Mesendoderm (in vitro differentiated cells): Measurements from ENCODE around the gene DNAJC3.

Experiments used
- DNase-seq: peaks from one replicate; pipeline ENCODE4 v3.0.0; 2013
- H2AK5ac ChIP-seq: 2 replicates; pipeline ENCODE4 v1.6.1; 2013; ENCODE audit warnings: low read length, inconsistent platforms
- H2BK120ac ChIP-seq: 2 replicates; pipeline ENCODE4 v1.6.1; 2013; ENCODE audit warnings: low read depth, mild to moderate bottlenecking, low read length, moderate library complexity, mixed read lengths
- H2BK15ac ChIP-seq: replicated peaks from 2 replicates; pipeline ENCODE4 v1.6.1; 2013; ENCODE audit warnings: low read depth, mild to moderate bottlenecking, moderate library complexity
- H2BK5ac ChIP-seq: 2 replicates; pipeline ENCODE4 v1.6.1; 2013; ENCODE audit warnings: low read length, inconsistent platforms
- H3K18ac ChIP-seq: 2 replicates; pipeline ENCODE4 v1.6.1; 2013; ENCODE audit warnings: mild to moderate bottlenecking, low read length, mixed read lengths
- H3K23ac ChIP-seq: one replicate; pipeline ENCODE4 v1.6.1; 2013; ENCODE audit warnings: low read length
- H3K27ac ChIP-seq: 2 replicates; pipeline ENCODE4 v1.5.1; 2013; ENCODE audit warnings: low read depth, mild to moderate bottlenecking, inconsistent platforms, low read length, moderate library complexity
- H3K27me3 ChIP-seq: 2 replicates; pipeline ENCODE4 v1.6.1; 2013; ENCODE audit warnings: low read length, control low read depth, mild to moderate bottlenecking, inconsistent platforms; ENCODE audit not compliant: insufficient read depth, poor library complexity
- H3K36me3 ChIP-seq: 2 replicates; pipeline ENCODE4 v1.6.1; 2013; ENCODE audit warnings: low read length, inconsistent platforms; ENCODE audit not compliant: control insufficient read depth, insufficient read depth
- H3K4ac ChIP-seq: one replicate; pipeline ENCODE4 v1.6.1; 2013; ENCODE audit warnings: low read depth, mild to moderate bottlenecking, low read length, moderate library complexity
- H3K4me1 ChIP-seq: 2 replicates; pipeline ENCODE4 v1.6.1; 2013; ENCODE audit warnings: low read depth, low read length, inconsistent platforms; ENCODE audit not compliant: control insufficient read depth
- H3K4me2 ChIP-seq: 2 replicates; pipeline ENCODE4 v1.6.1; 2013; ENCODE audit warnings: low read length
- H3K4me3 ChIP-seq: 2 replicates; pipeline ENCODE4 v1.5.1; 2013; ENCODE audit warnings: mild to moderate bottlenecking, low read length
- H3K56ac ChIP-seq: one replicate; pipeline ENCODE4 v1.6.1; 2013; ENCODE audit warnings: low read length
- H3K79me1 ChIP-seq: 2 replicates; pipeline ENCODE4 v1.6.1; 2013; ENCODE audit warnings: low read length, inconsistent platforms
- H3K79me2 ChIP-seq: 2 replicates; pipeline ENCODE4 v1.6.1; 2013; ENCODE audit warnings: mild to moderate bottlenecking, low read length; ENCODE audit not compliant: control insufficient read depth, insufficient read depth
- H3K9ac ChIP-seq: 2 replicates; pipeline ENCODE4 v1.6.1; 2013; ENCODE audit warnings: low read length, inconsistent platforms
- H4K5ac ChIP-seq: one replicate; pipeline ENCODE4 v1.6.1; 2013; ENCODE audit warnings: low read length
- H4K8ac ChIP-seq: one replicate; pipeline ENCODE4 v1.6.1; 2013; ENCODE audit warnings: low read depth, mild to moderate bottlenecking, control low read depth, low read length, moderate library complexity
- WGBS: extraction: QIAGEN DNeasy Blood & Tissue Kit; methylation state at CpG from one replicate; pipeline ENCODE4 v1.1.7; 2013; ENCODE audit warnings: low lambda C conversion rate, missing lambda C conversion rate; ENCODE audit not compliant: insufficient coverage; ENCODE audit errors: extremely low coverage; 5-methylcytosine and 5-hydroxymethylcytosine counted together

Gene DNAJC3

GRCh38 chr13:95643936-95644598, 32.9 kb upstream of the DNAJC3 start:
- Histone ChIP-seq H2BK15ac (no peak overlapping the region), H3K23ac (peak overlapping the region; percentile 38), H3K4me3 (peak overlapping the region; percentile 50), H3K27ac (peak overlapping the region; percentile 93), H3K9ac (peak overlapping the region; percentile 69), H3K79me2 (peaks cover 2% of the 10 kb centered on the region), H2AK5ac (no peak overlapping the region), H4K8ac (peak overlapping the region; percentile 87), H3K79me1 (peaks cover 2% of the 10 kb centered on the region), H3K4me2 (peak overlapping the region; percentile 43), H4K5ac (no peak overlapping the region), H3K18ac (peak overlapping the region; percentile 94), H3K36me3 (no peaks in the 10 kb centered on the region), H3K4ac (no peak overlapping the region), H3K27me3 (no peaks in the 10 kb centered on the region), H2BK120ac (no peak overlapping the region), H3K56ac (peak overlapping the region; percentile 86), H2BK5ac (peak overlapping the region; percentile 19), H3K4me1 (peaks cover 2% of the 10 kb centered on the region)
- peak; percentile 67 for DNase-seq
- no CpG with 5 or more reads among the region's 62 CpGs for WGBS

DNA sequence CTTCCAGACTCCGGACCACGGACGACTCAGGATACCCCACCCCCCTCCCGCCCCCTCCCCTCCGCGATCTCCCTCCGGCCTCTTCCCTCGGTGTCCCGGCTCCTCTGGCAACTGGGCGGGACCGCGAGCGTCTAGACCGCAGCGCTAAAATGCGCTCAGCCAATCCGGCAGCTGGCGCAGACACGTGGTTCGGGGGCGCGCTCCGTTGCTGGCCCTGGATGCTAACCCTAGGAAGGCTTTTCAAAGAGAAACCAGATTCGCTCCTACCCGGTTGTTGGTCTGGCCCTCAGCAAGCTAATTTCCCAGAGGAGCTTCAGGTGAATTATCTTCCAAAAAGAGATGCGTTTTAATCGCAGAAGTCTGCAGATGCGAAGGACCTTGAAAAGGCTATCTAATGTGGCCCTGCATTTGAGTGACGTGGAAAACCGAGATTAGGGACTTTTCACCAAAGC, 32.3 kb upstream of the DNAJC3 start, which contains the start of gene DZIP1:
DZIP1 (minus strand) TSS at position 106 of the 452 bp plus-strand sequence. CDS start 2,677 bp downstream, outside the sequence.
- Histone ChIP-seq H3K23ac (peak within 1 kb of the TSS; percentile 38), H3K4me1 (peaks cover 2% of the 10 kb centered on the region), H3K4me3 (peak within 1 kb of the TSS; percentile 50), H4K8ac (peak within 1 kb of the TSS; percentile 87), H3K79me2 (peaks cover 2% of the 10 kb centered on the region), H3K4ac (no peak within 1 kb of the TSS), H3K27ac (peak within 1 kb of the TSS; percentile 93), H3K4me2 (peak within 1 kb of the TSS; percentile 54), H3K79me1 (peaks cover 2% of the 10 kb centered on the region), H2BK5ac (peak within 1 kb of the TSS; percentile 19), H3K27me3 (no peaks in the 10 kb centered on the region), H2BK15ac (no peak within 1 kb of the TSS), H3K56ac (peak within 1 kb of the TSS; percentile 86), H2BK120ac (no peak within 1 kb of the TSS), H3K18ac (peak within 1 kb of the TSS; percentile 94), H3K36me3 (no peaks in the 10 kb centered on the region), H2AK5ac (no peak within 1 kb of the TSS), H3K9ac (peak within 1 kb of the TSS; percentile 78), H4K5ac (no peak within 1 kb of the TSS)
- peak; percentile 97 for DNase-seq
- no CpG with 5 or more reads among the region's 30 CpGs for WGBS

DNA sequence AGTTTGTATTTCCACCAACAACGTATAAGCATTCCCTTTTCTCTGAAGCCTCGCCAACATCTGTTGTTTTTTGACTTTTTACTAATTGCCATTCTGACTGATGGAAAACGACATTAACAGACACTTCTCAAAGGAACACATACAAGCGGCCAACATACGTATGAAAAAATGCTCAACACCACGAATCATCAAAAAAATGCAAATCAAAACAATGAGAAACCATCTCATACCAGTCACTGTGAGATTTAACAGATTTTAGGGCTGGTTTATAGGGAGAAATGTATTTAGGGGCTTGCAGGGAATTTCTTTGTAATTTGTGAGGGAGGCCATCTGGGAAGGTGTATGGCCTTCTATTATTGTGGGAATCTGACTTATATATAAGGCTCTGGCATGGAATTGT, 29.6 kb upstream of the DNAJC3 start:
- no CpG with 5 or more reads among the region's 6 CpGs for WGBS
- no peak for DNase-seq

GRCh38 chr13:95650696-95651095, 26.2 kb upstream of the DNAJC3 start:
- no peak for DNase-seq

More for the DNA sequence above, 29.6 kb upstream of the DNAJC3 start:
- peaks cover 2% of the 10 kb centered on the region for H3K79me2 ChIP-seq
- H3K79me1 ChIP-seq = no peaks in the 10 kb centered on the region
- no peak overlapping the region for H3K27ac ChIP-seq
- H2AK5ac ChIP-seq = no peak overlapping the region
- peaks cover 2% of the 10 kb centered on the region for H3K4me1 ChIP-seq
- no peaks in the 10 kb centered on the region for H3K36me3 ChIP-seq
- no peak overlapping the region for H4K5ac ChIP-seq
- H3K27me3 ChIP-seq = no peaks in the 10 kb centered on the region
- H2BK15ac ChIP-seq = no peak overlapping the region
- H3K4ac ChIP-seq = no peak overlapping the region
- H3K18ac ChIP-seq = no peak overlapping the region
- H3K4me2 ChIP-seq = no peak overlapping the region
- H2BK120ac ChIP-seq = no peak overlapping the region
- no peak overlapping the region for H3K9ac ChIP-seq
- no peak overlapping the region for H3K23ac ChIP-seq
- no peak overlapping the region for H3K56ac ChIP-seq
- no peak overlapping the region for H3K4me3 ChIP-seq
- H4K8ac ChIP-seq = no peak overlapping the region
- H2BK5ac ChIP-seq = no peak overlapping the region

DNA sequence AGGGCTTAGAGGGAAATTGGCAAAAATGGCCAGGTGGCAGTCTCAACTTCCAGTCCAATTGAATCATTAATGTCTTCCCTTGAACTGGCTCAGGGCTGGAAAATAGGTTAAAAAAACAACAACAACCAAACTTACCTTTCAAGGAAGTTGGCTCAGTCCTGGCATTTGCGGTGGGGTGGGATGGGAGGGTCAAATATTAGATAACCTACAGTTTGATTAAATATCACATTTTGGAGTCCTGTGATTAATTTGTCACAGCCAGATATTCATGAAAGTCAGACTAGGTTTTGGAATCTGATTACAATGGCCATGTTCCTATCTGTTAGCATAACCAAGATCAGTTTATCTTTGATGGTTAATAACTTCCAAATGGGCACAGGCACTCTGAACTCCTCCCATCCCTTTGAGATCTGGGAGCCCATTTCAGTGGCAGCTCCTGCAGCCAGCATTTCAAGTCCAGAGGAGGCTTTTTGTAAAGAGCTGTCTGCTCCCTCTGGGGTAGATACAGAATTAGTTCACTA, 24.6 kb upstream of the DNAJC3 start:
- no peak overlapping the region for H3K4me2 ChIP-seq
- no peak overlapping the region for H3K4ac ChIP-seq
- H2BK5ac ChIP-seq = no peak overlapping the region
- no CpG with 5 or more reads among the region's 1 CpG for WGBS
- no peak overlapping the region for H3K23ac ChIP-seq
- H3K4me3 ChIP-seq = no peak overlapping the region
- H3K4me1 ChIP-seq = no peaks in the 10 kb centered on the region
- H3K56ac ChIP-seq = no peak overlapping the region
- no peak for DNase-seq
- H4K8ac ChIP-seq = no peak overlapping the region
- no peak overlapping the region for H3K9ac ChIP-seq
- no peaks in the 10 kb centered on the region for H3K79me1 ChIP-seq
- H3K27me3 ChIP-seq = no peaks in the 10 kb centered on the region
- no peak overlapping the region for H4K5ac ChIP-seq
- H3K79me2 ChIP-seq = no peaks in the 10 kb centered on the region
- H3K27ac ChIP-seq = no peak overlapping the region
- H2BK15ac ChIP-seq = no peak overlapping the region
- H3K18ac ChIP-seq = no peak overlapping the region
- H2BK120ac ChIP-seq = no peak overlapping the region
- no peak overlapping the region for H2AK5ac ChIP-seq
- H3K36me3 ChIP-seq = no peaks in the 10 kb centered on the region

More at GRCh38 chr13:95650696-95651095, 26.2 kb upstream of the DNAJC3 start:
- Histone ChIP-seq H4K8ac (no peak overlapping the region), H2BK15ac (no peak overlapping the region), H2BK5ac (no peak overlapping the region), H3K9ac (no peak overlapping the region), H3K23ac (no peak overlapping the region), H3K79me2 (no peaks in the 10 kb centered on the region), H3K4ac (no peak overlapping the region), H3K4me2 (no peak overlapping the region), H3K4me3 (no peak overlapping the region), H2BK120ac (no peak overlapping the region), H3K18ac (no peak overlapping the region), H3K27me3 (no peaks in the 10 kb centered on the region), H3K27ac (no peak overlapping the region), H3K79me1 (no peaks in the 10 kb centered on the region), H3K4me1 (no peaks in the 10 kb centered on the region), H2AK5ac (no peak overlapping the region), H3K56ac (no peak overlapping the region), H4K5ac (no peak overlapping the region), H3K36me3 (no peaks in the 10 kb centered on the region)
- WGBS = no CpG with 5 or more reads among the region's 5 CpGs
